CD14-positive monocyte (primary cell): ENCODE data around the gene MPDZ. TPM values are rescaled to one million over a fixed set of nuclear protein-coding genes. Genes with fewer than 3 reads are reported as not detected.

Experiments used
- DNase-seq, 3 donors: peaks; one replicate each; pipeline ENCODE4 v3.0.0-alpha.2; 2011 to 2022
- H2AFZ ChIP-seq: 2 replicates; pipeline ENCODE4 v1.6.0; 2012; ENCODE audit warnings: mild to moderate bottlenecking, low read depth, low read length, inconsistent platforms; ENCODE audit not compliant: insufficient read depth, poor library complexity, severe bottlenecking
- H3K27ac ChIP-seq, 2 donors: 1 replicate in 1 of 2; 2 replicates in 1 of 2; pipeline ENCODE4 v1.5.1; 2012 to 2013; ENCODE audit warnings: low read length in 2 of 2, control low read depth in 1 of 2, inconsistent platforms in 1 of 2, low read depth in 1 of 2, mild to moderate bottlenecking in 1 of 2
- H3K27me3 ChIP-seq, 2 donors: one replicate each; pipeline versions ENCODE4 v1.6.0 to v1.6.1; 2011 to 2013; ENCODE audit warnings: low read length in 2 of 2; ENCODE audit not compliant: control insufficient read depth in 2 of 2, insufficient read depth in 2 of 2
- H3K36me3 ChIP-seq, 2 donors: replicated peaks in 1 of 2; 1 replicate in 1 of 2; 2 replicates in 1 of 2; pipeline versions ENCODE4 v1.5.1 to v1.6.1; 2012 to 2013; ENCODE audit warnings: low read length in 2 of 2, control low read depth in 1 of 2, inconsistent platforms in 1 of 2, mild to moderate bottlenecking in 1 of 2; ENCODE audit not compliant: insufficient read depth in 2 of 2, control insufficient read depth in 1 of 2
- H3K4me1 ChIP-seq, 2 donors: 1 replicate in 1 of 2; 2 replicates in 1 of 2; pipeline versions ENCODE4 v1.5.1 to v1.6.1; 2012 to 2013; ENCODE audit warnings: low read length in 2 of 2, control low read depth in 1 of 2, inconsistent platforms in 1 of 2, mild to moderate bottlenecking in 1 of 2, moderate library complexity in 1 of 2; ENCODE audit not compliant: insufficient read depth in 2 of 2, control insufficient read depth in 1 of 2
- H3K4me2 ChIP-seq: replicated peaks from 2 replicates; pipeline ENCODE3; 2012; ENCODE audit warnings: low read length, moderate library complexity, mild to moderate bottlenecking; ENCODE audit not compliant: poor library complexity, severe bottlenecking; ENCODE audit errors: extremely low read depth
- H3K4me3 ChIP-seq, 3 experiments: fragments of 200-600 bp in 1 of 3; sonication (generic) in 1 of 3; replicated peaks in 1 of 3; 1 replicate in 2 of 3; 2 replicates in 1 of 3; pipeline ENCODE4 v1.5.1; 2011 to 2013; ENCODE audit warnings: low read length in 3 of 3, mild to moderate bottlenecking in 3 of 3, control low read depth in 2 of 3, low read depth in 2 of 3, inconsistent platforms in 1 of 3, moderate library complexity in 1 of 3
- H3K79me2 ChIP-seq: 2 replicates; pipeline ENCODE4 v1.6.0; 2012; ENCODE audit warnings: mild to moderate bottlenecking, control low read depth, inconsistent platforms, low read length, moderate library complexity; ENCODE audit not compliant: insufficient read depth
- H3K9ac ChIP-seq: 2 replicates; pipeline ENCODE4 v1.6.0; 2017; ENCODE audit warnings: low read length, mild to moderate bottlenecking; ENCODE audit not compliant: insufficient read depth, poor library complexity, severe bottlenecking
- H3K9me3 ChIP-seq, 2 donors: replicated peaks in 1 of 2; 1 replicate in 1 of 2; 2 replicates in 1 of 2; pipeline versions ENCODE4 v1.5.1 to v1.6.1; 2012 to 2013; ENCODE audit warnings: low read length in 2 of 2, control low read depth in 1 of 2; ENCODE audit not compliant: control insufficient read depth in 1 of 2, insufficient read depth in 1 of 2
- H4K20me1 ChIP-seq: 2 replicates; pipeline ENCODE4 v1.6.0; 2012; ENCODE audit warnings: mild to moderate bottlenecking, low read length, control low read depth, moderate library complexity; ENCODE audit not compliant: insufficient read depth
- H3K27ac Mint-ChIP-seq, 7 donors: one replicate each; pipeline ENCODE4 v1.8.0; 2020; ENCODE audit warnings: mild to moderate bottlenecking in 7 of 7, mixed read lengths in 7 of 7, moderate library complexity in 6 of 7, inconsistent platforms in 2 of 7
- H3K27me3 Mint-ChIP-seq, 3 donors: one replicate each; pipeline ENCODE4 v1.8.0; 2021 to 2022; ENCODE audit warnings: low read depth in 3 of 3, mild to moderate bottlenecking in 3 of 3, mixed read lengths in 3 of 3, moderate library complexity in 3 of 3, inconsistent platforms in 1 of 3
- H3K36me3 Mint-ChIP-seq, 2 donors: one replicate each; pipeline ENCODE4 v1.8.0; 2020; ENCODE audit warnings: mixed read lengths in 2 of 2, inconsistent platforms in 1 of 2, mild to moderate bottlenecking in 1 of 2
- H3K4me1 Mint-ChIP-seq: one replicate; pipeline ENCODE4 v1.8.0; 2020; ENCODE audit warnings: mild to moderate bottlenecking, mixed read lengths
- H3K4me3 Mint-ChIP-seq, 2 donors: one replicate each; pipeline ENCODE4 v1.8.0; 2020; ENCODE audit warnings: mild to moderate bottlenecking in 2 of 2, mixed read lengths in 2 of 2, moderate library complexity in 1 of 2
- H3K9me3 Mint-ChIP-seq, 7 donors: one replicate each; pipeline ENCODE4 v1.8.0; 2020 to 2022; ENCODE audit warnings: mixed read lengths in 7 of 7, mild to moderate bottlenecking in 6 of 7, moderate library complexity in 6 of 7, inconsistent platforms in 2 of 7
- WGBS: methylation state at CpG from one replicate; pipeline ENCODE4 v1.1.5; 2013; ENCODE audit warnings: missing lambda C conversion rate; ENCODE audit not compliant: insufficient coverage; 5-methylcytosine and 5-hydroxymethylcytosine counted together
- intact Hi-C, 2 donors: fragments of 100-400 bp; cut with micrococcal nuclease; formaldehyde crosslinking; loops; one replicate each; pipeline versions ENCODE4 v1.15.0 to v1.15.1; 2023
- polyA plus RNA-seq, 3 donors: library from polyadenylated mRNA; depleted of rRNA in 1 of 3; unstranded in 2 of 3; stranded (reverse) in 1 of 3; fragments of 300-500 nt in 2 of 3; fragments of >200 nt in 1 of 3; fragmentation: Illumina TruSeq in 2 of 3; gene quantifications; 1 replicate in 2 of 3; 2 replicates in 1 of 3; pipeline ENCODE4 v1.2.3, GENCODE V29; 2012 to 2021
- TF ChIP-seq, protein P1 (sequence below): fragments of 200-600 bp; IDR thresholded peaks from one replicate; pipeline ENCODE4 v1.8.0; 2022; ENCODE audit warnings: antibody characterized with exemption, mild to moderate bottlenecking

The MPDZ gene
- polyA plus RNA-seq, 3 donors = not detected

DNA sequence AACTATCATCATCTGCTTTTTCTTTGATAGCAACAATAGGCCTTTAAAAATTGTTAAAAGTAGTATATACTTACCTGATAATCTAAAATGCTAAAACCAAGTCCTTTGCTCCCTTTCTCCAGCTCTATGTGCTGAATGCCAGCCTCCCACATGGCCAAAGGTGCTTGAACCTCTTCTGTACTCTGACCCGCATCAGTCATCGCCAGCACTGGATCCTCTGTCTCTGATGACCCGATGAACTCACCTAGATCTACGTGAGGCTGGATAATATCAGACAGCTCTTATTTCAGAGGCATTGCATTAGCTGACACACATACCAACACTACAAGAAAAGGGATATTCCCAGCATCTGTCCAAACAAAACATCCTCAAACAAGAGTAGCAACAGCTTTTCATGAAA, 89.5 kb downstream of the MPDZ start:
- 96% methylated on average over 4 of the region's 4 CpGs for WGBS
- no peaks in the 10 kb centered on the region for H4K20me1 ChIP-seq
- TF ChIP-seq, protein P1, sequence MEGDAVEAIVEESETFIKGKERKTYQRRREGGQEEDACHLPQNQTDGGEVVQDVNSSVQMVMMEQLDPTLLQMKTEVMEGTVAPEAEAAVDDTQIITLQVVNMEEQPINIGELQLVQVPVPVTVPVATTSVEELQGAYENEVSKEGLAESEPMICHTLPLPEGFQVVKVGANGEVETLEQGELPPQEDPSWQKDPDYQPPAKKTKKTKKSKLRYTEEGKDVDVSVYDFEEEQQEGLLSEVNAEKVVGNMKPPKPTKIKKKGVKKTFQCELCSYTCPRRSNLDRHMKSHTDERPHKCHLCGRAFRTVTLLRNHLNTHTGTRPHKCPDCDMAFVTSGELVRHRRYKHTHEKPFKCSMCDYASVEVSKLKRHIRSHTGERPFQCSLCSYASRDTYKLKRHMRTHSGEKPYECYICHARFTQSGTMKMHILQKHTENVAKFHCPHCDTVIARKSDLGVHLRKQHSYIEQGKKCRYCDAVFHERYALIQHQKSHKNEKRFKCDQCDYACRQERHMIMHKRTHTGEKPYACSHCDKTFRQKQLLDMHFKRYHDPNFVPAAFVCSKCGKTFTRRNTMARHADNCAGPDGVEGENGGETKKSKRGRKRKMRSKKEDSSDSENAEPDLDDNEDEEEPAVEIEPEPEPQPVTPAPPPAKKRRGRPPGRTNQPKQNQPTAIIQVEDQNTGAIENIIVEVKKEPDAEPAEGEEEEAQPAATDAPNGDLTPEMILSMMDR = no peak
- DNase-seq = no peak
- no peak overlapping the region for H2AFZ ChIP-seq
- H3K9ac ChIP-seq = no peak overlapping the region
- H3K9me3 Mint-ChIP-seq = peaks cover 0 to 6% (median 0%) of the 10 kb centered on the region in 7 donors
- no peaks in the 10 kb centered on the region for H3K4me1 Mint-ChIP-seq
- H3K36me3 ChIP-seq = no peaks in the 10 kb centered on the region
- no peaks in the 10 kb centered on the region for H3K79me2 ChIP-seq
- intact Hi-C loops = no loop called here
- H3K4me1 ChIP-seq = no peaks in the 10 kb centered on the region
- no peak overlapping the region for H3K4me3 Mint-ChIP-seq
- no peak overlapping the region for H3K4me3 ChIP-seq
- no peak overlapping the region for H3K27ac ChIP-seq
- no peaks in the 10 kb centered on the region for H3K9me3 ChIP-seq
- no peaks in the 10 kb centered on the region for H3K36me3 Mint-ChIP-seq
- peaks cover 0 to 1% (median 0%) of the 10 kb centered on the region in 3 donors for H3K27me3 Mint-ChIP-seq
- H3K27ac Mint-ChIP-seq = no peak overlapping the region
- H3K27me3 ChIP-seq = no peaks in the 10 kb centered on the region
- no peak overlapping the region for H3K4me2 ChIP-seq

DNA sequence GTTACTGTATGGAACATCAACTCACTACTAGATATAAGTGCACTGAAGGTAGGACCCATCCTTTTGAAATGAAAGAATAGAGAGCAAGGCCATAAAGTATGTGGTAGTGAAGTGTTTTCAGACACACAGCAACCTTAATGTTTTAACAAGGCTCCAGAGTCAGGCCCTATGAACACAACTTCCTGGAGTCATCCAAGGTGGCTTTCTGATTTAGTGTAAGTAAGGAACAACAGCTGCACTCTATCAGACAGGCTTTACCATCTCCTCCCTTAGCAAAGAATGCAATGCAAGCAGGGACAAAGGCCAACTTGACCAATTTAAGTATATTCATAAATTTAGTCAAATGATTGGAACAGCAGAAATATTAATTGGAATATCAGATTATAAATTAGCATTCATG, 90.1 kb downstream of the MPDZ start:
- no peaks in the 10 kb centered on the region for H3K4me1 ChIP-seq
- H3K27ac ChIP-seq = no peak overlapping the region
- H3K4me2 ChIP-seq = no peak overlapping the region
- H2AFZ ChIP-seq = no peak overlapping the region
- TF ChIP-seq, protein P1 = no peak
- Mint-ChIP-seq H3K27me3 (peaks cover 0 to 1% (median 0%) of the 10 kb centered on the region in 3 donors), H3K4me1 (no peaks in the 10 kb centered on the region), H3K36me3 (no peaks in the 10 kb centered on the region), H3K9me3 (peaks cover 0 to 6% (median 0%) of the 10 kb centered on the region in 7 donors), H3K4me3 (no peak overlapping the region), H3K27ac (no peak overlapping the region)
- H3K9ac ChIP-seq = no peak overlapping the region
- no peaks in the 10 kb centered on the region for H3K79me2 ChIP-seq
- no peaks in the 10 kb centered on the region for H3K27me3 ChIP-seq
- no peaks in the 10 kb centered on the region for H3K36me3 ChIP-seq
- intact Hi-C loops = no loop called here
- no peaks in the 10 kb centered on the region for H3K9me3 ChIP-seq
- H4K20me1 ChIP-seq = no peaks in the 10 kb centered on the region
- no peak for DNase-seq
- H3K4me3 ChIP-seq = no peak overlapping the region
